ENCODE data around the gene TBXA2R. TPM values are rescaled to one million over a fixed set of nuclear protein-coding genes. Genes with fewer than 3 reads are reported as not detected.
"Not testable (repeated sequence)": the region's sequence is repeated elsewhere in the genome, so short reads cannot be mapped to it uniquely, and the experiment has no call there.

Gene TBXA2R
- total RNA-seq, 1 donor, result 1.4 TPM

- H3K79me2 ChIP-seq (ENCODE audit: insufficient read depth, low read length), result no peaks in the 10 kb centered on the region
- H4K20me1 ChIP-seq (ENCODE audit: insufficient read depth, low read length), result no peaks in the 10 kb centered on the region
- H3K4me2 ChIP-seq (ENCODE audit: insufficient read depth, low read length), result no peak overlapping the region
- H3K4me1 ChIP-seq (ENCODE audit: insufficient read depth, low read length), result no peaks in the 10 kb centered on the region
- no peak overlapping the region for H3K4me3 ChIP-seq (ENCODE audit: insufficient read depth, low read length)
- H3K27ac ChIP-seq (ENCODE audit: low read depth, low read length), result no peak overlapping the region
- TF ChIP-seq CTCF (IDR thresholded peaks at IDR 0.05; ENCODE audit: extremely low read depth, low read depth, low read length), result peak; percentile 43
- DNase-seq (ENCODE audit: insufficient read length, low spot score, missing footprints), result peak; percentile 76
- no peak overlapping the region for H2AFZ ChIP-seq (ENCODE audit: low read length)
- H3K27me3 ChIP-seq (ENCODE audit: insufficient read depth, low read length), result peaks cover 22% of the 10 kb centered on the region
- no peaks in the 10 kb centered on the region for H3K9me3 ChIP-seq (ENCODE audit: low read depth, low read length)
- H3K36me3 ChIP-seq (ENCODE audit: insufficient read depth, low read length), result no peaks in the 10 kb centered on the region
These were observed 20.5 kb downstream of the TBXA2R start for GRCh38 chr19:3586127-3586626.

- H3K9me3 ChIP-seq (ENCODE audit: low read depth, low read length), result no peaks in the 10 kb centered on the region
- no peak within 1 kb of the TSS for H3K4me2 ChIP-seq (ENCODE audit: insufficient read depth, low read length)
- peaks cover 5% of the 10 kb centered on the region for H3K4me1 ChIP-seq (ENCODE audit: insufficient read depth, low read length)
- no peak within 1 kb of the TSS for H3K4me3 ChIP-seq (ENCODE audit: insufficient read depth, low read length)
- peaks cover 22% of the 10 kb centered on the region for H3K27me3 ChIP-seq (ENCODE audit: insufficient read depth, low read length)
- no peak for TF ChIP-seq CTCF (IDR thresholded peaks at IDR 0.05; ENCODE audit: extremely low read depth, low read depth, low read length)
- no peaks in the 10 kb centered on the region for H3K79me2 ChIP-seq (ENCODE audit: insufficient read depth, low read length)
- H3K36me3 ChIP-seq (ENCODE audit: insufficient read depth, low read length), result no peaks in the 10 kb centered on the region
- H2AFZ ChIP-seq (ENCODE audit: low read length), result no peak within 1 kb of the TSS
- peak; percentile 76 for DNase-seq (ENCODE audit: insufficient read length, low spot score, missing footprints)
- no peak within 1 kb of the TSS for H3K27ac ChIP-seq (ENCODE audit: low read depth, low read length)
- no peaks in the 10 kb centered on the region for H4K20me1 ChIP-seq (ENCODE audit: insufficient read depth, low read length)
These were observed 21.2 kb downstream of the TBXA2R start, which contains the start of gene GIPC3 for GRCh38 chr19:3585301-3586126. GIPC3 (plus strand) TSS chr19:3585478; CDS start chr19:3585598, 120 bp downstream.

- H3K4me1 ChIP-seq (ENCODE audit: insufficient read depth, low read length), result peaks cover 17% of the 10 kb centered on the region
- H3K36me3 ChIP-seq (ENCODE audit: insufficient read depth, low read length); H3K4me3 ChIP-seq (ENCODE audit: insufficient read depth, low read length); H3K79me2 ChIP-seq (ENCODE audit: insufficient read depth, low read length); DNase-seq (ENCODE audit: insufficient read length, low spot score, missing footprints); H4K20me1 ChIP-seq (ENCODE audit: insufficient read depth, low read length); H2AFZ ChIP-seq (ENCODE audit: low read length); H3K4me2 ChIP-seq (ENCODE audit: insufficient read depth, low read length); H3K27ac ChIP-seq (ENCODE audit: low read depth, low read length); H3K9me3 ChIP-seq (ENCODE audit: low read depth, low read length): not testable (repeated sequence)
- peaks cover 22% of the 10 kb centered on the region for H3K27me3 ChIP-seq (ENCODE audit: insufficient read depth, low read length)
These were observed 22.5 kb downstream of the TBXA2R start for GRCh38 chr19:3584036-3584802.

GRCh38 chr19:3581792-3582191, 24.9 kb downstream of the TBXA2R start:
- not testable (repeated sequence) for H4K20me1 ChIP-seq (ENCODE audit: insufficient read depth, low read length); H3K36me3 ChIP-seq (ENCODE audit: insufficient read depth, low read length); H3K4me2 ChIP-seq (ENCODE audit: insufficient read depth, low read length); H3K27ac ChIP-seq (ENCODE audit: low read depth, low read length); DNase-seq (ENCODE audit: insufficient read length, low spot score, missing footprints); H3K79me2 ChIP-seq (ENCODE audit: insufficient read depth, low read length); H2AFZ ChIP-seq (ENCODE audit: low read length); H3K4me3 ChIP-seq (ENCODE audit: insufficient read depth, low read length); H3K9me3 ChIP-seq (ENCODE audit: low read depth, low read length)
- peaks cover 17% of the 10 kb centered on the region for H3K4me1 ChIP-seq (ENCODE audit: insufficient read depth, low read length)
- H3K27me3 ChIP-seq (ENCODE audit: insufficient read depth, low read length), result peaks cover 18% of the 10 kb centered on the region
